GM18907 (cell line): ENCODE results near the gene CKLF.
A peak's percentile ranks its signal among the peaks of the same experiment; 100 is the strongest.

Experiments
- ATAC-seq: cut with Tn5 transposase; IDR thresholded peaks from one replicate; pipeline ENCODE4 v1.9.1; 2021; ENCODE audit warnings: mild to moderate bottlenecking, moderate library complexity; ENCODE audit not compliant: unreplicated experiment

CKLF gene

GRCh38 chr16:66517586-66518263, 34.7 kb upstream of the CKLF start:
- ATAC-seq: no peak

GRCh38 chr16:66519482-66520373, 32.6 kb upstream of the CKLF start:
- ATAC-seq: no peak

- no peak for ATAC-seq
Observed at GRCh38 chr16:66520406-66521170, 31.8 kb upstream of the CKLF start.

- ATAC-seq: no peak
Observed at GRCh38 chr16:66521252-66521713, 31.1 kb upstream of the CKLF start.

GRCh38 chr16:66521951-66522771, 30.2 kb upstream of the CKLF start:
- ATAC-seq: peak; percentile 35

GRCh38 chr16:66522816-66523590, 29.4 kb upstream of the CKLF start:
- ATAC-seq: no peak

- peak; percentile 46 for ATAC-seq
Observed at GRCh38 chr16:66523861-66524354, 28.5 kb upstream of the CKLF start.

GRCh38 chr16:66524601-66525164, 27.7 kb upstream of the CKLF start:
- ATAC-seq: peak; percentile 81

- ATAC-seq: no peak
Observed at GRCh38 chr16:66525396-66526180, 26.8 kb upstream of the CKLF start.

GRCh38 chr16:66528294-66528693, 24.1 kb upstream of the CKLF start:
- no peak for ATAC-seq

- no peak for ATAC-seq
Observed at GRCh38 chr16:66529475-66529874, 22.9 kb upstream of the CKLF start.

GRCh38 chr16:66534376-66534799, 18.0 kb upstream of the CKLF start:
- no peak for ATAC-seq

GRCh38 chr16:66536525-66536924, 15.9 kb upstream of the CKLF start:
- ATAC-seq: no peak

- no peak for ATAC-seq
Observed at GRCh38 chr16:66537236-66537635, 15.1 kb upstream of the CKLF start.

- ATAC-seq: no peak
Observed at GRCh38 chr16:66538910-66539309, 13.5 kb upstream of the CKLF start.

GRCh38 chr16:66539623-66540469, 12.5 kb upstream of the CKLF start:
- peak; percentile 88 for ATAC-seq
